Peyer's patch (tissue), 4 donors: Measurements from ENCODE around the gene AKAP11.

Experiments
- POLR2A ChIP-seq, 2 donors: fragments of 450-650 bp; IDR thresholded peaks; one replicate each; pipeline ENCODE4 v1.5.1; 2017; ENCODE audit warnings: antibody characterized with exemption in 2 of 2, mild to moderate bottlenecking in 2 of 2, moderate library complexity in 2 of 2
- TF ChIP-seq, protein P1 (sequence below), 6 experiments: fragments of 450-650 bp in 4 of 6; fragments of 200-600 bp in 2 of 6; sonication (generic) in 1 of 6; IDR thresholded peaks; one replicate each; pipeline ENCODE4 v1.5.1; 2017 to 2019; ENCODE audit warnings: antibody characterized with exemption in 6 of 6, mild to moderate bottlenecking in 3 of 6, moderate library complexity in 1 of 6

DNA sequence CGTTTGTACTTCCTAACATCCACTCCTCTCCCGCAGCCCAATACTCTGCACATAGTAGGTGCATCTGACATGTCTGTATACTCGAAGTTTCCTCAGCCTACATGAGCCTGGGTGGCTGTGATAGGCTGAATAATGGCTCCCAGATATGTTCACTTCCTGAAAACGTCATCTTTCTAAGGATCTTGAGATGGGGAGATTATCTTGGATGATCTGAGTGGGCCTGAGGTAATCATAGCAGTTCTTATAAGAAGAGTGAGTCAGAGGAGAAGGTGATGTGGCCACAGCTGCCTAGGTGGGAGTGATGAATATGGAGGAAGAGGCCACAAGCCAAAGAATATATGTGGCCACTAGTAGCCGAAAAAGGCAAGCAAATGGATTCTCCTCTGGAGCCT is 84.2 kb downstream of the AKAP11 start:
- TF ChIP-seq, protein P1, sequence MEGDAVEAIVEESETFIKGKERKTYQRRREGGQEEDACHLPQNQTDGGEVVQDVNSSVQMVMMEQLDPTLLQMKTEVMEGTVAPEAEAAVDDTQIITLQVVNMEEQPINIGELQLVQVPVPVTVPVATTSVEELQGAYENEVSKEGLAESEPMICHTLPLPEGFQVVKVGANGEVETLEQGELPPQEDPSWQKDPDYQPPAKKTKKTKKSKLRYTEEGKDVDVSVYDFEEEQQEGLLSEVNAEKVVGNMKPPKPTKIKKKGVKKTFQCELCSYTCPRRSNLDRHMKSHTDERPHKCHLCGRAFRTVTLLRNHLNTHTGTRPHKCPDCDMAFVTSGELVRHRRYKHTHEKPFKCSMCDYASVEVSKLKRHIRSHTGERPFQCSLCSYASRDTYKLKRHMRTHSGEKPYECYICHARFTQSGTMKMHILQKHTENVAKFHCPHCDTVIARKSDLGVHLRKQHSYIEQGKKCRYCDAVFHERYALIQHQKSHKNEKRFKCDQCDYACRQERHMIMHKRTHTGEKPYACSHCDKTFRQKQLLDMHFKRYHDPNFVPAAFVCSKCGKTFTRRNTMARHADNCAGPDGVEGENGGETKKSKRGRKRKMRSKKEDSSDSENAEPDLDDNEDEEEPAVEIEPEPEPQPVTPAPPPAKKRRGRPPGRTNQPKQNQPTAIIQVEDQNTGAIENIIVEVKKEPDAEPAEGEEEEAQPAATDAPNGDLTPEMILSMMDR (IDR thresholded peaks at IDR 0.05) = no peak
- no peak for TF ChIP-seq POLR2A (IDR thresholded peaks at IDR 0.05)
